GM13976 (cell line): ENCODE measurements around the gene CRB3.

ENCODE experiments used
- DNase-seq: peaks from one replicate; pipeline ENCODE4 v3.0.0; 2012; ENCODE audit warnings: low spot score
- CTCF ChIP-seq: IDR thresholded peaks from 2 replicates; pipeline ENCODE4 v1.5.1; 2012; ENCODE audit warnings: borderline replicate concordance, mild to moderate bottlenecking; ENCODE audit not compliant: insufficient read depth; ENCODE audit errors: extremely low read depth, missing control alignments, control extremely low read depth
- in situ Hi-C: fragments of 300-500 bp; cut with MboI; formaldehyde crosslinking; loops from one replicate; pipeline ENCODE4 v1.12.0; 2022; ENCODE audit warnings: low sequenced_read_pairs, mixed read lengths, inconsistent platforms; ENCODE audit not compliant: unreplicated experiment

The CRB3 gene

DNA sequence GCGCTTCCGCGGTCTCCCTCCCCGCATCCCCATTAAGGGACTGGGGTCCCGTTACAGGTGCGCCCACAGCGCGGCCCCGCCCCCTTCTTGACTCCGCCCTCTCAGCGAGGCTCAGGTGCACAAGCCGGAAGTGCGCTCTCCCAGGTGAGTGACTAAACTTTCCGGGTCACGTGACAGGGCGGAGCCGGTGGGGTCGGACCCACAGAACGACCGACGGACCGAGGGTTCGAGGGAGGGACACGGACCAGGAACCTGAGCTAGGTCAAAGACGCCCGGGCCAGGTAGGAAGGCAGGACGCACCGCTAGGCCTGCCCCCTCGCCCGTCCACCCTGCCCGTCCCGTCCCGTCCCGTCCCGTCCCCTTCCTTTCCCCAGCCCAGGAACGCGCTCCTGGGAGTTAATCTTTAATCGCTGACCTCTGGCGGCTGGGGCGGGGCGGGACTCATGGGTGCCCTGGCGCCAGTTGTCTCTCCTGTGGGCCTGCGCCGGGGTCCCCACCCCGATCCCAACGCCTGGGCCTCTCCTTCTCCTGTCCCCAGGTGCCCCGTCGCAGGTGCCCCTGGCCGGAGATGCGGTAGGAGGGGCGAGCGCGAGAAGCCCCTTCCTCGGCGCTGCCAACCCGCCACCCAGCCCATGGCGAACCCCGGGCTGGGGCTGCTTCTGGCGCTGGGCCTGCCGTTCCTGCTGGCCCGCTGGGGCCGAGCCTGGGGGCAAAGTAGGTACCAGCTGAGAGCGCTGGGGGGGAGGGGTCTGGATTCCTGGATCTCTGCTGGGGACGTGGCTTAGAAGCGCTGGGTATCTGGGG is at the start of gene CRB3:
Gene CRB3 (plus strand): TSS at position 202 of the 804 bp plus-strand sequence. CDS start 431 bp downstream, at position 633.
- no peak for TF ChIP-seq CTCF
- in situ Hi-C loops = no loop called here
- DNase-seq = no peak

DNA sequence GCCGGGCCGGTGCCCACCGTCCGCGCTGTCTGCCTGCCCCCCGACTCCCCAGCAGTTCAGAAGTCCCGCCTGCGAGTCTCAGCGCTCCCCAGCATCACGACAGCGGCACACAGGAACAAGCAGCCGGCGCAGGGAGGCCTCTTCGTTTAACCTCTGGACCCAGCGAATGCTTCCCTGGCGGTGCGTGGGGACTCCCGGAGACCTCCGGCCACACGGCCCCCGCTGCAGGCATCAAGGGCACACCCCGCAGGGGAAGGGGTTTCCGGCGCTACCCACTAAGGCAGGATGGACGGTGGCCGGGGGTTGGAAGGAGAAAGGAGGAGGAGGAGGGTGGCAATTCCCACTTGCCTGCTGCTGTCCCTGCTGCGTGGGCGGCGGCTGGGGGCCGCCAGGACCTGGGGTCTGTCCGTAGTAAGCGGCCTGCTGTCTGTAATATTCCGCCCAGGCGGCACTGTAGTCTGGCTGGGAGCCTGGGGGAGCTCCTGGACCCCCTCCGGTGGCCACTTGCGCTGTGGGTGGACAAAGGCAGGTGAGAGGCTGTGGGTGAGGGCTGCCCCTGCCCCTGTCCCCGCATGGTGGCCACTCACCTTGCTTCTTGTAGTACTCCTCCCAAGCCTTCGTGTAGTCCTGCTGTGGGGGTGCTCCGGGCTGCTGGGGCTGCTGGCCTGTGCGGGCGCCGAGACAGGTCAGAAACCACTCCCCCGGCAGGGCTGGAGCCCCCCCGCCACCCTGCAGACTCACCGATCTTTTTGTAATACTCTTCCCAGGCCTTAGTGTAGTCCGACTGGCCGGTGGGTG is 49.1 kb upstream of the CRB3 start:
- no peak for DNase-seq
- in situ Hi-C loops = no loop called here
- TF ChIP-seq CTCF = no peak

DNA sequence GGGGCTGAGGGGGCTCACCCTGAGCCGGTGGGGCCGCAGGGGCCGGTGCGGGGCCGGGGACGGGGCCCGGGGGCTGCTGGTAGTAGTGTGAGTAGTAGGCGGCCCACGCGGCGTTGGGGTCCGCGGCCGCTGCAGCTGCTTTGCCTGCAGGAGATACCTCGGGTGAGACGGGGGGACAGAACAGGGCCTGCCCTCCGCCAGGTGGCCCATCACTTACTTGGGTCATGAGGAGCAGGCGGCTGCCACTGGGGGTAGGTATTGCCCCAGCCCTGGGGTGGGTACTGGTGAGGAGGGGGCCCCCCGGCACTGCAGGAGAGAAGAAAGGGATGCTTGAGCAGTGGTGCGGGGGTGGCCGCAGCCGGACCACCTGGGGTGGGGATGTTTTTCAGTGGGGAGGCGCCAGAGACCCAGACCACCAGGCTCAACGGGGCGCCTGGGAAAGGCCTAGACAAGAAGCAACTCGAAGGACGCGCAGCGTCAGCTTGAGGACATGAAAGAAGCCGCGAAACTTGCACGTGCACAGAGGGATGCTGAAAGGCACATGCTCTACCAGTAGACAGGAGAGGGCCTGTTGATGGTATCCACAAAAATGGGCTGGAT is 48.4 kb upstream of the CRB3 start:
- no peak for DNase-seq
- in situ Hi-C loops = no loop called here
- no peak for TF ChIP-seq CTCF

DNA sequence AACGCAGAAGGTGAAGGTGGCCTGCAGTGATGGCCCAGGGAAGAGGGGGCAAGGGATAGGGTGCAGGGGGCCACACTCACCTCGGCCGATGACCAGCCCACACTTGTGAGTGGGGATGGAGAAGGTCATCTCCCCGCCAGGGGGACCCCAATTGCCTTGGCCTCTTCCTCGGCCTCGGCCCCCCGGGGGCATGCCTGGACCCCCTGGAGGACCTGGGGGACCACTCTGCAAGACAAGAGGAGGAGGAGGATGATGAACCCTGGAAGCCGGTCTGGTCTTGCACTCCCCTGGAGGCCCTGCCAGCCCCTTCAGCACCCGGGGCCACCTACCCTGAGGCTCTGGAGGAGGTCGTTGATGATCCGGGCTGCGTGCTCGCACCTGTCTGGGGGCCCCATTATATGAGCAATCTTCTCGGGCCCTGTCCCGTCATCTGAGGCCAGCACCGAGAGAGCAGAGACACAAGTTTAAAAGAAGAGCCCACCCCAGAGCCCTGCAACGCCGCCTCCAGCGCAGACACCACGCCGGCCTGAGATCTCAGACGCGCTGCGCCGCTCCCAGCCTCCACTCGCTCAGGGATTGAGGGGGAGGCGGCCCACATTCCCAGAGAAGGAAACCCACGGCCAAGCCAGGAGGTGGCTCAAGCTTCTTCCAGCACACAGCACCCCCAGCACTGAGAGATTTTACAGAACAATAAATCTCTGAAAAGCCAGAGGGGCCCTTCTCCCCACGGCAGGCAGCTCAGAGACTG is 47.2 kb upstream of the CRB3 start:
- DNase-seq = no peak
- in situ Hi-C loops = no loop called here
- no peak for TF ChIP-seq CTCF

GRCh38 chr19:6417713-6418561 is 46.1 kb upstream of the CRB3 start:
- in situ Hi-C loops = no loop called here
- no peak for DNase-seq
- TF ChIP-seq CTCF = no peak
